H1 (cell line): Measurements from ENCODE around the gene ARHGAP26. TPM values are rescaled to one million over a fixed set of nuclear protein-coding genes. Genes with fewer than 3 reads are reported as not detected.

ENCODE experiments used
- CTCF ChIA-PET: fragments of 300-600 bp; sonication (Branson Sonifier 250); formaldehyde crosslinking; loops from one replicate; lab custom pipeline; 2021; ENCODE audit not compliant: partially characterized antibody; lab: Charles Lee
- POLR2A ChIA-PET: fragments of 300-600 bp; sonication (Branson Sonifier 250); formaldehyde crosslinking; loops from one replicate; lab custom pipeline; 2021; ENCODE audit warnings: inconsistent platforms; ENCODE audit not compliant: partially characterized antibody; lab: Charles Lee
- DNase-seq, 2 experiments: peaks; one replicate each; pipeline versions ENCODE4 v3.0.0 to v3.0.0-alpha.2; 2010 to 2022; ENCODE audit warnings: low spot score in 2 of 2, low read depth in 1 of 2, mixed read lengths in 1 of 2
- FAIRE-seq: peaks from 2 replicates; lab custom pipeline; 2011; peaks lifted over from hg19 to GRCh38; lab: Jason Lieb, UNC
- H2AFZ ChIP-seq: 2 replicates; pipeline ENCODE4 v1.8.1; 2012; ENCODE audit warnings: low read length, inconsistent platforms
- H2AK5ac ChIP-seq: 2 replicates; pipeline ENCODE4 v1.6.1; 2013; ENCODE audit warnings: low read depth, low read length
- H2BK120ac ChIP-seq: replicated peaks from 2 replicates; pipeline ENCODE3; 2013; ENCODE audit warnings: low read depth, low read length, inconsistent platforms
- H2BK12ac ChIP-seq: 2 replicates; pipeline ENCODE4 v1.6.1; 2013; ENCODE audit warnings: low read depth, low read length
- H2BK15ac ChIP-seq: 2 replicates; pipeline ENCODE4 v1.6.1; 2013; ENCODE audit warnings: low read length
- H2BK20ac ChIP-seq: 2 replicates; pipeline ENCODE4 v1.6.1; 2013; ENCODE audit warnings: low read length
- H2BK5ac ChIP-seq: 2 replicates; pipeline ENCODE4 v1.6.1; 2013; ENCODE audit warnings: low read depth, low read length
- H3K14ac ChIP-seq: 2 replicates; pipeline ENCODE4 v1.6.1; 2013; ENCODE audit warnings: inconsistent platforms; ENCODE audit not compliant: insufficient read length
- H3K18ac ChIP-seq: 2 replicates; pipeline ENCODE4 v1.6.1; 2013; ENCODE audit warnings: low read length; ENCODE audit errors: extremely low read depth
- H3K23ac ChIP-seq: 2 replicates; pipeline ENCODE4 v1.6.1; 2013; ENCODE audit warnings: inconsistent platforms; ENCODE audit not compliant: insufficient read length
- H3K23me2 ChIP-seq: 2 replicates; pipeline ENCODE4 v1.6.1; 2013; ENCODE audit warnings: low read depth, low read length
- H3K27ac ChIP-seq: 2 replicates; pipeline ENCODE4 v1.6.1; 2011; ENCODE audit warnings: low read depth, low read length, inconsistent platforms
- H3K27me3 ChIP-seq, 4 experiments: replicated peaks in 1 of 4; 1 replicate in 1 of 4; 2 replicates in 3 of 4; pipeline versions ENCODE4 v1.6.1 to v1.8.1; 2011 to 2013; ENCODE audit warnings: low read length in 3 of 4, mild to moderate bottlenecking in 3 of 4, inconsistent platforms in 2 of 4, mixed read lengths in 2 of 4, moderate library complexity in 1 of 4; ENCODE audit not compliant: control insufficient read depth in 3 of 4, insufficient read depth in 3 of 4; ENCODE audit errors: extremely low read depth in 1 of 4
- H3K36me3 ChIP-seq, 4 experiments: 2 replicates each; pipeline versions ENCODE4 v1.6.1 to v1.8.1; 2011 to 2013; ENCODE audit warnings: mild to moderate bottlenecking in 4 of 4, low read length in 3 of 4, moderate library complexity in 2 of 4, control low read depth in 1 of 4, inconsistent platforms in 1 of 4; ENCODE audit not compliant: insufficient read depth in 4 of 4, control insufficient read depth in 2 of 4
- H3K4ac ChIP-seq: replicated peaks from 2 replicates; pipeline ENCODE3; 2013; ENCODE audit warnings: low read length, low read depth, mixed read lengths, inconsistent platforms; ENCODE audit not compliant: insufficient read length
- H3K4me1 ChIP-seq, 4 experiments: replicated peaks in 1 of 4; 1 replicate in 1 of 4; 2 replicates in 3 of 4; pipeline versions ENCODE4 v1.6.1 to v1.8.1; 2011 to 2013; ENCODE audit warnings: low read length in 3 of 4, inconsistent platforms in 2 of 4, mixed read lengths in 1 of 4; ENCODE audit not compliant: insufficient read depth in 4 of 4, control insufficient read depth in 3 of 4
- H3K4me2 ChIP-seq, 2 experiments: 2 replicates each; pipeline versions ENCODE4 v1.6.1 to v1.8.1; 2011 to 2013; ENCODE audit warnings: low read depth in 2 of 2, low read length in 2 of 2, control low read depth in 1 of 2, inconsistent platforms in 1 of 2, mild to moderate bottlenecking in 1 of 2; ENCODE audit not compliant: insufficient read depth in 1 of 2
- H3K4me3 ChIP-seq, 4 experiments: fragments of 200-600, 300-600 bp in 1 of 4; sonication (generic), shearing (Covaris generic), sonication (Bioruptor Twin) in 1 of 4; 2 replicates each; pipeline versions ENCODE4 v1.5.1 to v1.8.1; 2011 to 2016; ENCODE audit warnings: low read length in 4 of 4, low read depth in 3 of 4, control low read depth in 2 of 4, inconsistent platforms in 2 of 4, mild to moderate bottlenecking in 2 of 4, mixed read lengths in 1 of 4, moderate library complexity in 1 of 4; ENCODE audit not compliant: insufficient read depth in 2 of 4; ENCODE audit errors: extremely low read depth in 1 of 4
- H3K56ac ChIP-seq: replicated peaks from 2 replicates; pipeline ENCODE3; 2013; ENCODE audit warnings: low read depth, mild to moderate bottlenecking, mixed read lengths, low read length, inconsistent platforms; ENCODE audit not compliant: insufficient read length
- H3K79me1 ChIP-seq: 2 replicates; pipeline ENCODE4 v1.6.1; 2013; ENCODE audit warnings: low read depth, low read length, control low read depth
- H3K79me2 ChIP-seq, 2 experiments: 2 replicates each; pipeline versions ENCODE4 v1.6.1 to v1.8.1; 2012 to 2013; ENCODE audit warnings: low read length in 2 of 2, mild to moderate bottlenecking in 2 of 2, inconsistent platforms in 1 of 2; ENCODE audit not compliant: insufficient read depth in 2 of 2, control insufficient read depth in 1 of 2
- H3K9ac ChIP-seq, 4 experiments: replicated peaks in 1 of 4; 1 replicate in 1 of 4; 2 replicates in 3 of 4; pipeline versions ENCODE4 v1.6.1 to v1.8.1; 2011 to 2013; ENCODE audit warnings: low read depth in 3 of 4, low read length in 3 of 4, control low read depth in 2 of 4, mild to moderate bottlenecking in 2 of 4, moderate library complexity in 2 of 4, inconsistent platforms in 1 of 4; ENCODE audit errors: extremely low read depth in 1 of 4
- H3K9me3 ChIP-seq, 2 experiments: 2 replicates each; pipeline versions ENCODE4 v1.6.1 to v1.8.1; 2012 to 2013; ENCODE audit warnings: mild to moderate bottlenecking in 2 of 2, moderate library complexity in 2 of 2, control low read depth in 1 of 2, inconsistent platforms in 1 of 2, low read depth in 1 of 2, low read length in 1 of 2, mixed read lengths in 1 of 2; ENCODE audit not compliant: insufficient read depth in 2 of 2
- H4K20me1 ChIP-seq, 2 experiments: replicated peaks in 1 of 2; 2 replicates each; pipeline versions ENCODE3 to v1.8.1; 2011 to 2013; ENCODE audit warnings: inconsistent platforms in 2 of 2, low read length in 2 of 2, mild to moderate bottlenecking in 1 of 2; ENCODE audit not compliant: insufficient read depth in 2 of 2, control insufficient read depth in 1 of 2
- H4K5ac ChIP-seq: 2 replicates; pipeline ENCODE4 v1.6.1; 2013; ENCODE audit warnings: low read length, low read depth, mixed read lengths, inconsistent platforms; ENCODE audit not compliant: insufficient read length
- H4K8ac ChIP-seq: 2 replicates; pipeline ENCODE4 v1.8.0; 2013; ENCODE audit warnings: mild to moderate bottlenecking, moderate library complexity, low read length, inconsistent platforms; ENCODE audit not compliant: insufficient read depth; ENCODE audit errors: extremely low read depth
- H4K91ac ChIP-seq: replicated peaks from 2 replicates; pipeline ENCODE3; 2013; ENCODE audit warnings: low read length, mixed read lengths, inconsistent platforms; ENCODE audit not compliant: insufficient read length
- CTBP2 ChIP-seq: IDR thresholded peaks from 2 replicates; pipeline ENCODE4 v1.7.0; 2011; ENCODE audit warnings: borderline replicate concordance, mild to moderate bottlenecking, moderate library complexity, mixed read lengths, low read length; ENCODE audit not compliant: insufficient read depth, insufficient read length
- GTF2F1 ChIP-seq: IDR thresholded peaks from 2 replicates; pipeline ENCODE4 v1.6.1; 2012; ENCODE audit warnings: low read depth, low read length, improper control_type of control experiment, borderline replicate concordance
- RBBP5 ChIP-seq: IDR thresholded peaks from 2 replicates; pipeline ENCODE4 v1.7.1; 2012; ENCODE audit warnings: low read depth, mild to moderate bottlenecking, inconsistent platforms, low read length, moderate library complexity, borderline replicate concordance
- WGBS, 2 experiments: shearing (Covaris generic) in 1 of 2; methylation state at CpG; one replicate each; pipeline versions ENCODE4 v1.1.6 to v1.1.7; 2013 to 2015; ENCODE audit warnings: low lambda C conversion rate in 2 of 2, mixed read lengths in 2 of 2, inconsistent platforms in 1 of 2, low coverage in 1 of 2, missing lambda C conversion rate in 1 of 2; ENCODE audit not compliant: insufficient replicate concordance in 2 of 2, insufficient coverage in 1 of 2, insufficient read length in 1 of 2; ENCODE audit errors: extremely low coverage in 1 of 2, missing lambda C conversion rate in 1 of 2; 5-methylcytosine and 5-hydroxymethylcytosine counted together
- polyA plus RNA-seq, 7 experiments: library from polyadenylated mRNA; depleted of rRNA in 3 of 7; stranded (reverse) in 5 of 7; unstranded in 2 of 7; fragments of >200 nt in 5 of 7; fragments of 200-250 nt in 2 of 7; gene quantifications; 1 replicate in 5 of 7; 2 replicates in 1 of 7; 4 replicates in 1 of 7; pipeline versions ENCODE4 v1.2.1 to v1.2.3, GENCODE V29; 2011 to 2013; ENCODE audit warnings: missing spikeins in 2 of 7, mixed read lengths in 2 of 7
- total RNA-seq: library from RNA; stranded (reverse); fragmentation: NEBNext Ultra II Directional; extraction: Animal tissue kit (Norgen Biotek cat#: 25700); gene quantifications from 2 replicates; pipeline ENCODE4 v1.2.1, GENCODE V29; 2021

ARHGAP26 gene
- total and polyA plus RNA-seq, 2 of the 8 experiments (the other 6 are each of a cell fraction or from before 2014, with no cell fraction given) = 7.1 to 24.8 TPM

DNA sequence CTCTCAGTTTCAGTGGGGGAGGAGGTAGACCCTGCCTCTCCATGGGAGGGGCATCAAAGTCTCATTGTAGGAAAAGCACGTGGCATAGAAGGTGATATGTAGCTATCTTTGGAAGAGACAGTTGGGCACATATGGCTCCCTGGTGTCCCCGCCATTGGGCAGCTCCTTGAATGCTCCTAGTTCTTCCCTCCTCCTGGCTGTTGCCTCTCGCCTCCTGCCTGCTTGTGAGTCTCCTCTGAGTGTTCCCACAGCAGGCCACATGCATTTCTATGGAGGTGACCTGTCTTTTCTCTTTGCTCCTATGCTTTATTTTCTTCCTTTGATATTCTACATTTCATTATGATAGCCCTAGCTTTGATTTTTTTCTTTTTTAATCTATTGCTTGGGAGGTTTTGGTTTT, 138.5 kb downstream of the ARHGAP26 start:
- H4K5ac ChIP-seq = no peak overlapping the region
- no peaks in the 10 kb centered on the region; the same call in 1 of the 2 replicates for H3K79me1 ChIP-seq
- no peaks in the 10 kb centered on the region for H4K20me1 ChIP-seq
- H2AFZ ChIP-seq = no peak overlapping the region
- H2BK5ac ChIP-seq = no peak overlapping the region
- H4K8ac ChIP-seq = no peak overlapping the region
- H3K23me2 ChIP-seq = no peaks in the 10 kb centered on the region
- H3K4me3 ChIP-seq = no peak overlapping the region
- no peak overlapping the region for H2BK120ac ChIP-seq
- WGBS, 2 experiments = 65% methylated on average over 3 of the region's 3 CpGs; no CpG with 5 or more reads in 1 of the 2 experiments
- H3K9ac ChIP-seq = no peak overlapping the region
- peaks cover 0 to 12% (median 6%) of the 10 kb centered on the region in 4 experiments; a peak in 5 of 8 replicates for H3K36me3 ChIP-seq
- peaks cover 0 to 6% (median 3%) of the 10 kb centered on the region in 4 experiments; a peak in 3 of 7 replicates for H3K4me1 ChIP-seq
- FAIRE-seq (no peak), DNase-seq (no peak)
- H3K23ac ChIP-seq = no peak overlapping the region
- ChIA-PET CTCF (interaction anchor here (0.6 to 3.6 kb wide), 11 partner anchors 13 to 202 kb away, joined by 3 to 13 read pairs (median 4); no protein-coding TSS in a partner anchor), POLR2A (no interaction called here)
- no peak overlapping the region for H3K27ac ChIP-seq
- no peaks in the 10 kb centered on the region for H3K9me3 ChIP-seq
- no peaks in the 10 kb centered on the region; a peak in 1 of 4 replicates for H3K79me2 ChIP-seq
- no peak overlapping the region for H3K56ac ChIP-seq
- no peak overlapping the region for H3K4me2 ChIP-seq
- H2AK5ac ChIP-seq = no peak overlapping the region
- no peak overlapping the region for H3K18ac ChIP-seq
- H4K91ac ChIP-seq = no peak overlapping the region
- no peak overlapping the region for H3K4ac ChIP-seq
- H3K14ac ChIP-seq = no peak overlapping the region
- no peak overlapping the region for H2BK20ac ChIP-seq
- no peak overlapping the region for H2BK12ac ChIP-seq
- no peak overlapping the region for H2BK15ac ChIP-seq
- no peaks in the 10 kb centered on the region for H3K27me3 ChIP-seq
- TF ChIP-seq RBBP5 = no peak
- no peak for TF ChIP-seq CTBP2
- TF ChIP-seq GTF2F1 = no peak
